ENCODE results near the gene MAML2. TPM values are rescaled to one million over a fixed set of nuclear protein-coding genes. Genes with fewer than 3 reads are reported as not detected.

MAML2 gene
- total RNA-seq, 3 donors from 2014 or later (not counting 1 experiment from before 2014, with no cell fraction given) = 14.2 to 20.5 (median 16.1) TPM

DNA sequence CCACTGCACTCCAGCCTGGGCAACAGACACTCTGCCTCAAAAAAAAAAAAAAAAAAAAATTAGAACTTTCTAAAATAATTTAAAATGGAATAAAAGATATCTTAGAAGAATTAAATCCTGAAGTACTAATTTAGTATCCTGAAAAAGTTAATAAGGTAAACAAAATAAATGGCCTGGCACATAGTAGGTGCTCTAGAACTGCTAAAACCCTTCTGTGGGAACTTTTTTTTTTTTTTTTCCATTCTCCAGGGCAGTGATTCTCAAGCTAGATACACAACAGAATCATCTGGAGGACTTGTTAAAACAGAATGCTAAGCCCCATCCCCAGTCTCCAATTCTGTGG, 65.3 kb downstream of the MAML2 start:
- Mint-ChIP-seq H3K36me3 (no peaks in the 10 kb centered on the region), H3K4me3 (no peak overlapping the region), H3K9me3 (no peaks in the 10 kb centered on the region), H3K27me3 (ENCODE audit: low read depth in 2 of 2) (no peaks in the 10 kb centered on the region), H3K27ac (no peak overlapping the region), H3K4me1 (peaks cover 14% of the 10 kb centered on the region in 2 donors)
- Histone ChIP-seq H3K4me1 (ENCODE audit: control insufficient read depth, insufficient read depth, low read length) (no peaks in the 10 kb centered on the region), H3K9me3 (ENCODE audit: control insufficient read depth, insufficient read depth, low read length) (no peaks in the 10 kb centered on the region), H3K4me3 (ENCODE audit: low read length) (no peak overlapping the region), H3K27ac (ENCODE audit: low read length) (no peak overlapping the region), H3K36me3 (ENCODE audit: control insufficient read depth, insufficient read depth, low read length) (no peaks in the 10 kb centered on the region), H3K27me3 (ENCODE audit: control insufficient read depth, insufficient read depth, low read length) (no peaks in the 10 kb centered on the region)
- DNase-seq (no peak), ATAC-seq (no peak)
- TF ChIP-seq, protein P1, sequence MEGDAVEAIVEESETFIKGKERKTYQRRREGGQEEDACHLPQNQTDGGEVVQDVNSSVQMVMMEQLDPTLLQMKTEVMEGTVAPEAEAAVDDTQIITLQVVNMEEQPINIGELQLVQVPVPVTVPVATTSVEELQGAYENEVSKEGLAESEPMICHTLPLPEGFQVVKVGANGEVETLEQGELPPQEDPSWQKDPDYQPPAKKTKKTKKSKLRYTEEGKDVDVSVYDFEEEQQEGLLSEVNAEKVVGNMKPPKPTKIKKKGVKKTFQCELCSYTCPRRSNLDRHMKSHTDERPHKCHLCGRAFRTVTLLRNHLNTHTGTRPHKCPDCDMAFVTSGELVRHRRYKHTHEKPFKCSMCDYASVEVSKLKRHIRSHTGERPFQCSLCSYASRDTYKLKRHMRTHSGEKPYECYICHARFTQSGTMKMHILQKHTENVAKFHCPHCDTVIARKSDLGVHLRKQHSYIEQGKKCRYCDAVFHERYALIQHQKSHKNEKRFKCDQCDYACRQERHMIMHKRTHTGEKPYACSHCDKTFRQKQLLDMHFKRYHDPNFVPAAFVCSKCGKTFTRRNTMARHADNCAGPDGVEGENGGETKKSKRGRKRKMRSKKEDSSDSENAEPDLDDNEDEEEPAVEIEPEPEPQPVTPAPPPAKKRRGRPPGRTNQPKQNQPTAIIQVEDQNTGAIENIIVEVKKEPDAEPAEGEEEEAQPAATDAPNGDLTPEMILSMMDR (IDR thresholded peaks at IDR 0.05) = no peak
- intact Hi-C loops (cut with micrococcal nuclease) = no loop called here

DNA sequence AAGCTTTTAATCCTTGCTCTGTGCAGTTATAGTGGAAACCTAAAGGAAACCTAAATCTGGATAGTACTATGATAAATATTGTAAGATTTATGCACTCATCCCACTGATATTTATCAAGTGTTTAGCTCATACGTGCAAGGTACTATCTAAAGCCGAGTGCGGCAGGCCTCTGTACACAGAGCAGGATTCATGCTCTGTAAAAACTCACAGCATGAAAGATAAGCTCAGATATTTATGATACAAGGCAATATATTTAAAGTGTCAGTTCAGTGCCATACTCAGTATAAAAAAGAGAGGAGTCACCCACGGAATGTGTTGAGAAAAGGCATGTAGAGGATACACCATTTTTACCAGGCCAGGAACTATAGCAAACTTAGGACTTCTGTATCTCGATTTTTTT, 66.2 kb downstream of the MAML2 start:
- ATAC-seq (no peak), DNase-seq (no peak)
- WGBS (ENCODE audit: insufficient coverage) = 100% methylated on average over 4 of the region's 5 CpGs
- H3K36me3 ChIP-seq (ENCODE audit: control insufficient read depth, insufficient read depth, low read length) = no peaks in the 10 kb centered on the region
- no peak overlapping the region for H3K27ac ChIP-seq (ENCODE audit: low read length)
- no peak overlapping the region for H3K4me3 Mint-ChIP-seq
- no peak overlapping the region for H3K4me3 ChIP-seq (ENCODE audit: low read length)
- no peaks in the 10 kb centered on the region for H3K9me3 ChIP-seq (ENCODE audit: control insufficient read depth, insufficient read depth, low read length)
- H3K9me3 Mint-ChIP-seq = no peaks in the 10 kb centered on the region
- H3K4me1 ChIP-seq (ENCODE audit: control insufficient read depth, insufficient read depth, low read length) = no peaks in the 10 kb centered on the region
- intact Hi-C loops (cut with micrococcal nuclease) = no loop called here
- H3K4me1 Mint-ChIP-seq = peaks cover 14% of the 10 kb centered on the region in 2 donors
- H3K27me3 Mint-ChIP-seq (ENCODE audit: low read depth in 2 of 2) = no peaks in the 10 kb centered on the region
- no peaks in the 10 kb centered on the region for H3K36me3 Mint-ChIP-seq
- no peak overlapping the region for H3K27ac Mint-ChIP-seq
- TF ChIP-seq, protein P1 (IDR thresholded peaks at IDR 0.05) = no peak
- H3K27me3 ChIP-seq (ENCODE audit: control insufficient read depth, insufficient read depth, low read length) = no peaks in the 10 kb centered on the region

DNA sequence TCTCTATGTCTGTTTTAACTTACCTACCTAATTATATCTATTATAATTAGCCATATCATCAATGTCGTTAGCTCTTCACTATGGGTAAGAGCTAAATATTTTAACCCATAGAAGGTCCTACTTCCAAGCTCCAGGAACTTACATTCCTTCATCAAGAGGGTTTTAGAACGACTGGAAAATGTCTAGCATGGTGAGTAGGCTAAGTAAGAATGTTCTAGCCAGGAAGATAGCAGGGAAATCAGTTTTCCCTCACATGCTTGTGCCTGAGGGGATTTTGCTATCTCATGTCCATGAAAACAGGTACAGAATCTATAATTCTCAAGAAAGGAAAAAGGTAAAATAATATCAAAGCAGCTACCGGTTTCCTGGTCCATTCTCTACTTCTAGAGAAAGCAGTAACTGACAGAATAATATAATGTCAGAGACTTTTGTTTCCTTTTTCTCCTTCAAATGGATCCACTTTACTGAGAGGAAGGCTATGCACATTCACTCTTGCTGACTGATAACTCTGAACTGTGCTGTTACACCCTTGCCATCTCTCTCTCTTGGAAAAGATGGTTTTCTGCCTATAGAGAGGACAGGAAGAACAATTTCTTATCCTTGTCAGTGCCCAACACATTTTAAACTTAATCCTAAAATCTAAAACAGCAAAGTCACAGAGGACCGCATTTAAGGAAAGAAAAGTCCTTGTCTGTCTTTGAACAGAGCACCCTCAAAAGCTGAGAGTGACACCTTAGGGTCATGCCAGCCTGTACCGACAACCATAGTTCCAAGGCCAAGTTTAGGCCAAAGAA, 67.0 kb downstream of the MAML2 start:
- Mint-ChIP-seq H3K27ac (no peak overlapping the region), H3K4me1 (peaks cover 14% of the 10 kb centered on the region in 2 donors), H3K4me3 (no peak overlapping the region), H3K36me3 (no peaks in the 10 kb centered on the region), H3K27me3 (ENCODE audit: low read depth in 2 of 2) (no peaks in the 10 kb centered on the region), H3K9me3 (no peaks in the 10 kb centered on the region)
- ATAC-seq = no peak
- Histone ChIP-seq H3K27me3 (ENCODE audit: control insufficient read depth, insufficient read depth, low read length) (no peaks in the 10 kb centered on the region), H3K4me3 (ENCODE audit: low read length) (no peak overlapping the region), H3K36me3 (ENCODE audit: control insufficient read depth, insufficient read depth, low read length) (no peaks in the 10 kb centered on the region), H3K9me3 (ENCODE audit: control insufficient read depth, insufficient read depth, low read length) (no peaks in the 10 kb centered on the region), H3K4me1 (ENCODE audit: control insufficient read depth, insufficient read depth, low read length) (peaks cover under 1% of the 10 kb centered on the region), H3K27ac (ENCODE audit: low read length) (no peak overlapping the region)
- TF ChIP-seq, protein P1 (IDR thresholded peaks at IDR 0.05) = no peak
- no peak for DNase-seq
- intact Hi-C loops (cut with micrococcal nuclease) = no loop called here
- 98% methylated on average over 2 of the region's 5 CpGs for WGBS (ENCODE audit: insufficient coverage)

DNA sequence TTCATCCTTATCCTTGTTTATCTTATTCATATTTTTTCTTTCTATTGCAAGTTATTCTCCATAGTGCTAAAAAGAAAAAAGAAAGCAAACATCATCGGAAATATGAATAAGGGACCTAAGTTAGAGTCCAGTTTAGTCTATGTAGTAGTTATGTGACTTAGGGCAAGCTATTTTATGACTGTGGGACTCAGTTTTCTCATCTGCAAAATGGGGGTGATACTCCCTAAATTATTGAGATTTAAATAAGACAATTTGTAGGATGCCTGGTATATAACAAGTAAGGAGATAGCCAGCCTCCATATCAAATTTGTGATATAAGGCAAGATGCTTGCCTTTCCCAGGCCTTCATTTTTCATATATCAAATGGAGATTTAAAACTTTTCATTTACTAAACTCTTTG, 69.5 kb downstream of the MAML2 start:
- H3K4me3 ChIP-seq (ENCODE audit: low read length) = no peak overlapping the region
- H3K27me3 ChIP-seq (ENCODE audit: control insufficient read depth, insufficient read depth, low read length) = no peaks in the 10 kb centered on the region
- no peaks in the 10 kb centered on the region for H3K9me3 ChIP-seq (ENCODE audit: control insufficient read depth, insufficient read depth, low read length)
- no peaks in the 10 kb centered on the region for H3K27me3 Mint-ChIP-seq (ENCODE audit: low read depth in 2 of 2)
- ATAC-seq = no peak
- TF ChIP-seq, protein P1 (IDR thresholded peaks at IDR 0.05) = no peak
- H3K4me3 Mint-ChIP-seq = no peak overlapping the region
- no peak overlapping the region for H3K27ac ChIP-seq (ENCODE audit: low read length)
- H3K36me3 ChIP-seq (ENCODE audit: control insufficient read depth, insufficient read depth, low read length) = no peaks in the 10 kb centered on the region
- 100% methylated on average over 1 of the region's 1 CpG for WGBS (ENCODE audit: insufficient coverage)
- H3K27ac Mint-ChIP-seq = no peak overlapping the region
- no peaks in the 10 kb centered on the region for H3K9me3 Mint-ChIP-seq
- H3K36me3 Mint-ChIP-seq = no peaks in the 10 kb centered on the region
- peaks cover 11 to 16% of the 10 kb centered on the region in 2 donors for H3K4me1 Mint-ChIP-seq
- intact Hi-C loops (cut with micrococcal nuclease) = no loop called here
- no peak for DNase-seq
- peaks cover 4% of the 10 kb centered on the region for H3K4me1 ChIP-seq (ENCODE audit: control insufficient read depth, insufficient read depth, low read length)
